ENCODE data around the gene SAG.

Gene SAG

GRCh38 chr2:233379034-233379433, 71.4 kb downstream of the SAG start:
- no peak overlapping the region for H3K9ac ChIP-seq (ENCODE audit: low read length)
- H3K27me3 ChIP-seq (ENCODE audit: control insufficient read depth, insufficient read depth, low read length) = no peaks in the 10 kb centered on the region
- peaks cover 10% of the 10 kb centered on the region for H3K4me1 ChIP-seq (ENCODE audit: control insufficient read depth, insufficient read depth, low read length)
- no peaks in the 10 kb centered on the region for H3K36me3 ChIP-seq (ENCODE audit: control insufficient read depth, insufficient read depth, low read length)
- no peaks in the 10 kb centered on the region for H3K9me3 ChIP-seq (ENCODE audit: control insufficient read depth, insufficient read depth, low read depth, low read length)
- H3K27ac ChIP-seq (ENCODE audit: low read depth, low read length) = no peak overlapping the region
- H3K4me3 ChIP-seq (ENCODE audit: low read depth, low read length) = no peak overlapping the region

- Histone ChIP-seq H3K4me3 (ENCODE audit: low read depth, low read length) (no peak overlapping the region), H3K9ac (ENCODE audit: low read length) (no peak overlapping the region), H3K36me3 (ENCODE audit: control insufficient read depth, insufficient read depth, low read length) (no peaks in the 10 kb centered on the region), H3K27ac (ENCODE audit: low read depth, low read length) (no peak overlapping the region), H3K4me1 (ENCODE audit: control insufficient read depth, insufficient read depth, low read length) (peaks cover 14% of the 10 kb centered on the region), H3K27me3 (ENCODE audit: control insufficient read depth, insufficient read depth, low read length) (no peaks in the 10 kb centered on the region), H3K9me3 (ENCODE audit: control insufficient read depth, insufficient read depth, low read depth, low read length) (no peaks in the 10 kb centered on the region)
Observed at GRCh38 chr2:233379441-233379840, 71.8 kb downstream of the SAG start.

- no peak overlapping the region for H3K9ac ChIP-seq (ENCODE audit: low read length)
- peaks cover 19% of the 10 kb centered on the region for H3K4me1 ChIP-seq (ENCODE audit: control insufficient read depth, insufficient read depth, low read length)
- H3K4me3 ChIP-seq (ENCODE audit: low read depth, low read length) = no peak overlapping the region
- H3K36me3 ChIP-seq (ENCODE audit: control insufficient read depth, insufficient read depth, low read length) = no peaks in the 10 kb centered on the region
- H3K27me3 ChIP-seq (ENCODE audit: control insufficient read depth, insufficient read depth, low read length) = no peaks in the 10 kb centered on the region
- no peak overlapping the region for H3K27ac ChIP-seq (ENCODE audit: low read depth, low read length)
- H3K9me3 ChIP-seq (ENCODE audit: control insufficient read depth, insufficient read depth, low read depth, low read length) = no peaks in the 10 kb centered on the region
Observed at GRCh38 chr2:233380132-233380895, 72.7 kb downstream of the SAG start.

GRCh38 chr2:233380995-233381637, 73.5 kb downstream of the SAG start:
- no peak overlapping the region for H3K9ac ChIP-seq (ENCODE audit: low read length)
- H3K4me3 ChIP-seq (ENCODE audit: low read depth, low read length) = no peak overlapping the region
- H3K27ac ChIP-seq (ENCODE audit: low read depth, low read length) = no peak overlapping the region
- no peaks in the 10 kb centered on the region for H3K27me3 ChIP-seq (ENCODE audit: control insufficient read depth, insufficient read depth, low read length)
- no peaks in the 10 kb centered on the region for H3K9me3 ChIP-seq (ENCODE audit: control insufficient read depth, insufficient read depth, low read depth, low read length)
- H3K4me1 ChIP-seq (ENCODE audit: control insufficient read depth, insufficient read depth, low read length) = peaks cover 19% of the 10 kb centered on the region
- H3K36me3 ChIP-seq (ENCODE audit: control insufficient read depth, insufficient read depth, low read length) = no peaks in the 10 kb centered on the region

GRCh38 chr2:233381638-233381995, 74.0 kb downstream of the SAG start:
- H3K4me1 ChIP-seq (ENCODE audit: control insufficient read depth, insufficient read depth, low read length) = peaks cover 19% of the 10 kb centered on the region
- no peak overlapping the region for H3K27ac ChIP-seq (ENCODE audit: low read depth, low read length)
- no peaks in the 10 kb centered on the region for H3K36me3 ChIP-seq (ENCODE audit: control insufficient read depth, insufficient read depth, low read length)

GRCh38 chr2:233384015-233384414, 76.4 kb downstream of the SAG start:
- Histone ChIP-seq H3K9me3 (ENCODE audit: control insufficient read depth, insufficient read depth, low read depth, low read length) (no peaks in the 10 kb centered on the region), H3K27me3 (ENCODE audit: control insufficient read depth, insufficient read depth, low read length) (no peaks in the 10 kb centered on the region), H3K36me3 (ENCODE audit: control insufficient read depth, insufficient read depth, low read length) (no peaks in the 10 kb centered on the region; the same call in 1 of the 2 replicates), H3K4me1 (ENCODE audit: control insufficient read depth, insufficient read depth, low read length) (peaks cover 16% of the 10 kb centered on the region), H3K4me3 (ENCODE audit: low read depth, low read length) (no peak overlapping the region), H3K9ac (ENCODE audit: low read length) (no peak overlapping the region), H3K27ac (ENCODE audit: low read depth, low read length) (no peak overlapping the region)

More at GRCh38 chr2:233381638-233381995, 74.0 kb downstream of the SAG start:
- no peak overlapping the region for H3K4me3 ChIP-seq (ENCODE audit: low read depth, low read length)
- H3K27me3 ChIP-seq (ENCODE audit: control insufficient read depth, insufficient read depth, low read length) = no peaks in the 10 kb centered on the region
- H3K9me3 ChIP-seq (ENCODE audit: control insufficient read depth, insufficient read depth, low read depth, low read length) = no peaks in the 10 kb centered on the region
- H3K9ac ChIP-seq (ENCODE audit: low read length) = no peak overlapping the region

- Histone ChIP-seq H3K36me3 (ENCODE audit: control insufficient read depth, insufficient read depth, low read length) (peaks cover 3% of the 10 kb centered on the region; the same call in 1 of the 2 replicates), H3K27ac (ENCODE audit: low read depth, low read length) (no peak overlapping the region), H3K4me3 (ENCODE audit: low read depth, low read length) (no peak overlapping the region), H3K9me3 (ENCODE audit: control insufficient read depth, insufficient read depth, low read depth, low read length) (no peaks in the 10 kb centered on the region), H3K9ac (ENCODE audit: low read length) (no peak overlapping the region), H3K4me1 (ENCODE audit: control insufficient read depth, insufficient read depth, low read length) (peaks cover 16% of the 10 kb centered on the region; the same call in 1 of the 2 replicates), H3K27me3 (ENCODE audit: control insufficient read depth, insufficient read depth, low read length) (no peaks in the 10 kb centered on the region)
Observed at GRCh38 chr2:233384811-233385488, 77.3 kb downstream of the SAG start.

GRCh38 chr2:233385489-233386044, 78.0 kb downstream of the SAG start:
- Histone ChIP-seq H3K9me3 (ENCODE audit: control insufficient read depth, insufficient read depth, low read depth, low read length) (no peaks in the 10 kb centered on the region), H3K9ac (ENCODE audit: low read length) (no peak overlapping the region), H3K27ac (ENCODE audit: low read depth, low read length) (no peak overlapping the region), H3K36me3 (ENCODE audit: control insufficient read depth, insufficient read depth, low read length) (peaks cover 9% of the 10 kb centered on the region), H3K4me1 (ENCODE audit: control insufficient read depth, insufficient read depth, low read length) (peaks cover 10% of the 10 kb centered on the region; the same call in 1 of the 2 replicates), H3K4me3 (ENCODE audit: low read depth, low read length) (no peak overlapping the region), H3K27me3 (ENCODE audit: control insufficient read depth, insufficient read depth, low read length) (no peaks in the 10 kb centered on the region)

- Histone ChIP-seq H3K27me3 (ENCODE audit: control insufficient read depth, insufficient read depth, low read length) (no peaks in the 10 kb centered on the region), H3K4me3 (ENCODE audit: low read depth, low read length) (no peak overlapping the region), H3K9ac (ENCODE audit: low read length) (no peak overlapping the region), H3K27ac (ENCODE audit: low read depth, low read length) (no peak overlapping the region), H3K36me3 (ENCODE audit: control insufficient read depth, insufficient read depth, low read length) (peaks cover 9% of the 10 kb centered on the region), H3K4me1 (ENCODE audit: control insufficient read depth, insufficient read depth, low read length) (peaks cover 9% of the 10 kb centered on the region; the same call in 1 of the 2 replicates), H3K9me3 (ENCODE audit: control insufficient read depth, insufficient read depth, low read depth, low read length) (no peaks in the 10 kb centered on the region)
Observed at GRCh38 chr2:233386382-233387041, 78.9 kb downstream of the SAG start.

- Histone ChIP-seq H3K9ac (ENCODE audit: low read length) (no peak overlapping the region), H3K27me3 (ENCODE audit: control insufficient read depth, insufficient read depth, low read length) (no peaks in the 10 kb centered on the region), H3K36me3 (ENCODE audit: control insufficient read depth, insufficient read depth, low read length) (peaks cover 9% of the 10 kb centered on the region), H3K4me1 (ENCODE audit: control insufficient read depth, insufficient read depth, low read length) (peaks cover 9% of the 10 kb centered on the region; the same call in 1 of the 2 replicates), H3K9me3 (ENCODE audit: control insufficient read depth, insufficient read depth, low read depth, low read length) (no peaks in the 10 kb centered on the region), H3K27ac (ENCODE audit: low read depth, low read length) (no peak overlapping the region), H3K4me3 (ENCODE audit: low read depth, low read length) (no peak overlapping the region)
Observed at GRCh38 chr2:233387225-233387624, 79.6 kb downstream of the SAG start.
